ENCODE results near the gene TMEM11. TPM values are rescaled to one million over a fixed set of nuclear protein-coding genes. Genes with fewer than 3 reads are reported as not detected.

TMEM11 gene
- total RNA-seq, 1 experiment from 2014 or later = 32.5 TPM

- no peak overlapping the region for H2BK12ac ChIP-seq (ENCODE audit: insufficient read length, low read depth, low read length)
- H3K9me3 Mint-ChIP-seq = no peaks in the 10 kb centered on the region
- no peaks in the 10 kb centered on the region for H3K23me2 ChIP-seq (ENCODE audit: insufficient read length, low read depth, low read length, poor library complexity, severe bottlenecking)
- DNase-seq = no peak
- H3K27me3 ChIP-seq (ENCODE audit: insufficient read depth, low read length) = no peaks in the 10 kb centered on the region
- no peak overlapping the region for H2BK5ac ChIP-seq (ENCODE audit: insufficient read length, low read length)
- H3K4ac ChIP-seq (ENCODE audit: low read depth, low read length) = no peak overlapping the region
- H2BK15ac ChIP-seq (ENCODE audit: low read depth, low read length) = no peak overlapping the region
- H2BK20ac ChIP-seq (ENCODE audit: low read depth, low read length, poor library complexity, severe bottlenecking) = no peak overlapping the region
- WGBS (ENCODE audit: extremely low coverage, insufficient read length, low lambda C conversion rate) = no CpG with 5 or more reads among the region's 7 CpGs
- H3K56ac ChIP-seq (ENCODE audit: insufficient read length, low read depth, low read length) = no peak overlapping the region
- H3K9me3 ChIP-seq (ENCODE audit: control insufficient read depth, low read depth, low read length) = no peaks in the 10 kb centered on the region
- no peak overlapping the region for H3K23ac ChIP-seq (ENCODE audit: insufficient read length, low read depth, low read length)
- H3K27me3 Mint-ChIP-seq (ENCODE audit: low read depth) = no peaks in the 10 kb centered on the region
- H4K8ac ChIP-seq (replicated peaks; ENCODE audit: insufficient read length, low read depth, low read length) = no peak overlapping the region
- H3K14ac ChIP-seq (ENCODE audit: insufficient read depth, low read length) = no peak overlapping the region
- no peak overlapping the region for H3K4me3 Mint-ChIP-seq
- H3K4me1 ChIP-seq (ENCODE audit: insufficient read depth, low read length) = no peaks in the 10 kb centered on the region
- H2AFZ ChIP-seq (ENCODE audit: low read length) = no peak overlapping the region
- no peak overlapping the region for H3K9ac ChIP-seq (ENCODE audit: extremely low read depth, insufficient read length, low read length)
- H3K79me2 ChIP-seq (ENCODE audit: insufficient read depth, low read length) = no peaks in the 10 kb centered on the region
- no peak overlapping the region for H3K4me2 ChIP-seq (ENCODE audit: insufficient read depth, insufficient read length, low read length)
- H3K27ac ChIP-seq (ENCODE audit: insufficient read length, low read depth, low read length) = no peak overlapping the region
- no peaks in the 10 kb centered on the region for H3K4me1 Mint-ChIP-seq
- peaks cover 0 to 23% (median 12%) of the 10 kb centered on the region in 3 experiments; a peak in 6 of 7 replicates for H3K36me3 Mint-ChIP-seq (ENCODE audit: insufficient read depth in 1 of 3, low read depth in 3 of 3)
- H3K18ac ChIP-seq (ENCODE audit: insufficient read length, low read depth, low read length) = no peak overlapping the region
- H4K5ac ChIP-seq (ENCODE audit: insufficient read length, low read depth, low read length) = no peak overlapping the region
- H3K79me1 ChIP-seq (ENCODE audit: insufficient read depth, low read depth, low read length, poor library complexity, severe bottlenecking) = no peaks in the 10 kb centered on the region
- TF ChIP-seq CTCF (conservative IDR thresholded peaks at IDR 0.05) = no peak
- H2AK5ac ChIP-seq (ENCODE audit: insufficient read length, low read length) = no peak overlapping the region
- no peak overlapping the region for H3K27ac Mint-ChIP-seq
- no peaks in the 10 kb centered on the region for H4K20me1 ChIP-seq (ENCODE audit: control insufficient read depth, insufficient read depth, insufficient read length)
- H4K91ac ChIP-seq (ENCODE audit: insufficient read length, low read depth, low read length) = no peak overlapping the region
- no peak overlapping the region for H3T11ph ChIP-seq (ENCODE audit: low read length)
- H2BK120ac ChIP-seq (ENCODE audit: low read depth, low read length, poor library complexity, severe bottlenecking) = no peak overlapping the region
These were observed 39.2 kb downstream of the TMEM11 start for GRCh38 chr17:21174713-21175112.
